ENCODE data around the gene SSR1.
"Not testable (repeated sequence)": the region's sequence is repeated elsewhere in the genome, so short reads cannot be mapped to it uniquely, and the experiment has no call there.

The SSR1 gene

DNA sequence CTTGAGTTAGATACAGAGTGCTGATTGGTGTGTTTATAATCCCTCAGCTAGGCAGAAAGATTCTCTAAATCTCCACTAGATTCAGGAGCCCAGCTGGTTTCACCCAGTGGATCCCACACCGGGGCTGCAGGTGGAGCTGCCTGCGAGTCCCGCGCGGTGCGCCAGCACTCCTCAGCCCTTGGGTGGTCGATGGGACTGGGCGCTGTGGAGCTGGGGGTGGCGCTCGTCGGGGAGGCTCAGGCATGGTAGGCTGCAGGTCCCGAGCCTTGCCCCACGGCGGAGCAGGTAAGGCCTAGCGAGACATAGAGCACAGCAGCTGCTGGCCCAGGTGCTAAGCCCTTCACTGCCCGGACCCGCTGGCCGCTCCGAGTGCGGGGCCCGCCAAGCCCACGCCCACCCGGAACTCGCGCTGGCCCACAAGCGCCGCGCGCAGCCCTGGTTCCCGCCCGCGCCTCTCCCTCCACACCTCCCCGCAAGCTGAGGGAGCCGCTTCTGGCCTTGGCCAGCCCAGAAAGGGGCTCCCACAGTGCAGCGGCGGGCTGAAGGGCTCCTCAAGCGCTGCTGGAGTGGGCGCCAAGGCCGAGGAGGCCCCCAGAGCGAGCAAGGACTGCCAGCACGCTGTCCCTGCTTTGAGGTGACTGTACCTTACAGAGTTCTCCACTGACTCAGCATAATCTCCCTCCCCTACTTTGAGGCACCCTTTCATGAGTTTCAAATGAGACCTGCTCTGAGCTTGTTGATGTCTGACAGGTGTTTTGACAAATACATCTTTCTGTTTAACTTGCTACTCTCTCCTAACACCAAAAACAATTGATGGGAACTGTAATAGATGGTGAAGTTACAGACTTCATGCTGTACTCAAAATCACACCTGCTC lies 3.9 kb upstream of the SSR1 start:
- H3K4me3 ChIP-seq (ENCODE audit: control insufficient read depth, low read depth, low read length), result no peak overlapping the region
- no peak for DNase-seq (ENCODE audit: low read depth)
- TF ChIP-seq, protein P1, sequence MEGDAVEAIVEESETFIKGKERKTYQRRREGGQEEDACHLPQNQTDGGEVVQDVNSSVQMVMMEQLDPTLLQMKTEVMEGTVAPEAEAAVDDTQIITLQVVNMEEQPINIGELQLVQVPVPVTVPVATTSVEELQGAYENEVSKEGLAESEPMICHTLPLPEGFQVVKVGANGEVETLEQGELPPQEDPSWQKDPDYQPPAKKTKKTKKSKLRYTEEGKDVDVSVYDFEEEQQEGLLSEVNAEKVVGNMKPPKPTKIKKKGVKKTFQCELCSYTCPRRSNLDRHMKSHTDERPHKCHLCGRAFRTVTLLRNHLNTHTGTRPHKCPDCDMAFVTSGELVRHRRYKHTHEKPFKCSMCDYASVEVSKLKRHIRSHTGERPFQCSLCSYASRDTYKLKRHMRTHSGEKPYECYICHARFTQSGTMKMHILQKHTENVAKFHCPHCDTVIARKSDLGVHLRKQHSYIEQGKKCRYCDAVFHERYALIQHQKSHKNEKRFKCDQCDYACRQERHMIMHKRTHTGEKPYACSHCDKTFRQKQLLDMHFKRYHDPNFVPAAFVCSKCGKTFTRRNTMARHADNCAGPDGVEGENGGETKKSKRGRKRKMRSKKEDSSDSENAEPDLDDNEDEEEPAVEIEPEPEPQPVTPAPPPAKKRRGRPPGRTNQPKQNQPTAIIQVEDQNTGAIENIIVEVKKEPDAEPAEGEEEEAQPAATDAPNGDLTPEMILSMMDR (IDR thresholded peaks at IDR 0.05; ENCODE audit: control insufficient read depth, insufficient read depth, low read depth, low read length, missing control alignments), result no peak

DNA sequence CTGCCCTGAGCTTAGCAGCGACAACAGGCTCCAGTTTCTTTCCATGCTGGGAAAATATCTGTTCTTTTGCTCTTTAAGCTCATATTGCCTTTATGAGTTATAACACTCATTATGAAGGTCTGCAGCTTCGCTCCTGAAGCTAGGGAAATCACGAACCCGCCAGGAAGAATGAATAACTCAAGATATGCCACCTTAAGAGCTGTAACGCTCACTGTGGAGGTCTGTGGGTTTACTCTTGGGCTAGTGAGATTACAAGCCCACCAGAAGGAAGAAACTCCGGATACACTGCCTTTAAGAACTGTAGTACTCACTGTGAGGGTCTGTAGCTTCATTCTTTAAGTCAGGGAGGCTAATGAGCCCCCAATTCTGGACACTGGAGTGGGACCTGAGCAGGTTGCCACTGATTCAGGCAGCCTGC lies 3.0 kb upstream of the SSR1 start:
- DNase-seq (ENCODE audit: low read depth), result no peak
- TF ChIP-seq, protein P1 (IDR thresholded peaks at IDR 0.05; ENCODE audit: control insufficient read depth, insufficient read depth, low read depth, low read length, missing control alignments), result no peak
- no peak overlapping the region for H3K4me3 ChIP-seq (ENCODE audit: control insufficient read depth, low read depth, low read length)

DNA sequence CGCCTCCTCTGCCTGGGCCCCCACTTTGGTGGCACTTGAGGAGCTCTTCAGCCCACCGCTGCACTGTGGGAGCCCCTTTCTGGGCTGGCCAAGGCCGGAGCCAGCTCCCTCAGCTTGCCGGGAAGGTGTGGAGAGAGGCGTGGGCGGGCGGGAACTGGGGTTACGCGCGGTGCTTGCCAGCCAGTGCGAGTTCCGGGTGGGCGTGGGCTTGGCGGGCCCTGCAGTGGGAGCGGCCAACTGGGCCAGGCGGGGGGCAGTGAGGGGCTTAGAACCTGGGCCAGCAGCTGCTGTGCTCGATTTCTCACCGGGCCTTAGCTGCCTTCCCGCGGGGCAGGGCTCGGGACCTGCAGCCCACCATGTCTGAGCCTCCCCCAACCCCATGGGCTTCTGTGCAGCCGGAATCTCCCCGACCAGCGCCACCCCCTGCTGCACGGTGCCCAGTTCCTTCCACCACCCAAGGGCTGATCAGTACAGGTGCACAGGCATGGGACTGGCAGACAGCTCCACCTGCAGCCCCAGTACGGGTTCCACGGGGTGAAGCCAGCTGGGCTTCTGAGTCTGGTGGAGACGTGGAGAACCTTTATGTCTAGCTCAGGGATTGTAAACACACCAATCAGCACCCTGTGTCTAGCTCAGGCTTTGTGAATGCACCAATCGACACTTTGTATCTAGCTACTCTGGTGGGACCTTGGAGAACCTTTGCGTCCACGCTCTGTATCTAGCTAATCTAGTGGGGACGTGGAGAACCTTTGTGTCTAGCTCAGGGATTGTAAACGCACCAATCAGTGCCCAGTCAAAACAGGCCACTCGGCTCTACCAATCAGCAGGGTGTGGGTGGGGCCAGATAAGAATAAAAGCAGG lies 2.3 kb upstream of the SSR1 start:
- DNase-seq (ENCODE audit: low read depth); H3K4me3 ChIP-seq (ENCODE audit: control insufficient read depth, low read depth, low read length): not testable (repeated sequence)

DNA sequence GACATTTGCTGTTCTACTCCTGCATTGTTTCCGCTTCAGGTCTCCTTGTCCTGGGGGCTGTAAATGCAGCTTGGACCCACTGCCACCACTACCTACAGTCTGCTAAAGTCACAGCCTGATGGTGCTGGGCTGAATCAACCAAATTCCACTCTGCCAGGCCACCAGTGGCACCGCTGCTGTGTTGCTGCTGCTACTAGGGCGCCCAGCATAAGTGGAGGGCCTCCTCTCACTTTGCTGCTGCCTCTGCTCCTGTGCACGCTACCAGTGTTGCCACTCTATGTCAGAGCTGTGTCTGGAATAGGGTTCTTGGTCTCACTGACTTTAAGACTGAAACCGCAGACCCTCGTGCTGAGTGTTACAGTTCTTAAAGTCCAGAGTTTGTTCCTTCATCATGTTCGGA lies 1.4 kb upstream of the SSR1 start:
- no peak for DNase-seq (ENCODE audit: low read depth)
- TF ChIP-seq, protein P1 (IDR thresholded peaks at IDR 0.05; ENCODE audit: control insufficient read depth, insufficient read depth, low read depth, low read length, missing control alignments), result no peak
- no peak overlapping the region for H3K4me3 ChIP-seq (ENCODE audit: control insufficient read depth, low read depth, low read length)

- TF ChIP-seq, protein P1 (IDR thresholded peaks at IDR 0.05; ENCODE audit: control insufficient read depth, insufficient read depth, low read depth, low read length, missing control alignments), result no peak
- no peak for DNase-seq (ENCODE audit: low read depth)
- peak overlapping the region; percentile 31 for H3K4me3 ChIP-seq (ENCODE audit: control insufficient read depth, low read depth, low read length)
These were observed 636 bp upstream of the SSR1 start for GRCh38 chr6:7313505-7314165.

- TF ChIP-seq, protein P1 (IDR thresholded peaks at IDR 0.05; ENCODE audit: control insufficient read depth, insufficient read depth, low read depth, low read length, missing control alignments), result no peak
- no peak for DNase-seq (ENCODE audit: low read depth)
- peak overlapping the region; percentile 92 for H3K4me3 ChIP-seq (ENCODE audit: control insufficient read depth, low read depth, low read length)
These were observed 933 bp downstream of the SSR1 start for GRCh38 chr6:7311917-7312615.

All from AG09309 (cell line).